Body of pancreas (tissue), 4 donors: ENCODE data around the gene SCFD2.

ENCODE experiments used
- POLR2A ChIP-seq, 3 donors: fragments of 450-650 bp; IDR thresholded peaks; one replicate each; pipeline ENCODE4 v1.6.1; 2016; ENCODE audit warnings: antibody characterized with exemption in 3 of 3, mild to moderate bottlenecking in 2 of 3
- TF ChIP-seq, protein P1 (sequence below), 7 experiments: fragments of 450-650 bp in 4 of 7; fragments of 200-600 bp in 3 of 7; sonication (generic) in 3 of 7; IDR thresholded peaks; one replicate each; pipeline ENCODE4 v1.5.1; 2016 to 2019; ENCODE audit warnings: antibody characterized with exemption in 7 of 7

- TF ChIP-seq, protein P1, sequence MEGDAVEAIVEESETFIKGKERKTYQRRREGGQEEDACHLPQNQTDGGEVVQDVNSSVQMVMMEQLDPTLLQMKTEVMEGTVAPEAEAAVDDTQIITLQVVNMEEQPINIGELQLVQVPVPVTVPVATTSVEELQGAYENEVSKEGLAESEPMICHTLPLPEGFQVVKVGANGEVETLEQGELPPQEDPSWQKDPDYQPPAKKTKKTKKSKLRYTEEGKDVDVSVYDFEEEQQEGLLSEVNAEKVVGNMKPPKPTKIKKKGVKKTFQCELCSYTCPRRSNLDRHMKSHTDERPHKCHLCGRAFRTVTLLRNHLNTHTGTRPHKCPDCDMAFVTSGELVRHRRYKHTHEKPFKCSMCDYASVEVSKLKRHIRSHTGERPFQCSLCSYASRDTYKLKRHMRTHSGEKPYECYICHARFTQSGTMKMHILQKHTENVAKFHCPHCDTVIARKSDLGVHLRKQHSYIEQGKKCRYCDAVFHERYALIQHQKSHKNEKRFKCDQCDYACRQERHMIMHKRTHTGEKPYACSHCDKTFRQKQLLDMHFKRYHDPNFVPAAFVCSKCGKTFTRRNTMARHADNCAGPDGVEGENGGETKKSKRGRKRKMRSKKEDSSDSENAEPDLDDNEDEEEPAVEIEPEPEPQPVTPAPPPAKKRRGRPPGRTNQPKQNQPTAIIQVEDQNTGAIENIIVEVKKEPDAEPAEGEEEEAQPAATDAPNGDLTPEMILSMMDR (IDR thresholded peaks at IDR 0.05): no peak
- TF ChIP-seq POLR2A (IDR thresholded peaks at IDR 0.05): no peak
These were observed 9.8 kb downstream of the SCFD2 start for GRCh38 chr4:53355930-53356521.
